Stomach smooth muscle (tissue), 2 donors: ENCODE results near the gene SCT.

ENCODE experiments used
- H3K27ac ChIP-seq: one replicate; pipeline ENCODE4 v1.7.0; 2013; ENCODE audit warnings: mild to moderate bottlenecking, low read length, inconsistent platforms
- H3K27me3 ChIP-seq, 2 donors: one replicate each; pipeline ENCODE4 v1.7.0; 2013; ENCODE audit warnings: low read length in 2 of 2; ENCODE audit not compliant: insufficient read depth in 2 of 2, control insufficient read depth in 1 of 2
- H3K36me3 ChIP-seq, 2 donors: one replicate each; pipeline ENCODE4 v1.7.0; 2013; ENCODE audit warnings: low read length in 2 of 2; ENCODE audit not compliant: control insufficient read depth in 2 of 2, insufficient read depth in 2 of 2
- H3K4me1 ChIP-seq: one replicate; pipeline ENCODE4 v1.7.0; 2013; ENCODE audit warnings: low read length; ENCODE audit not compliant: control insufficient read depth, insufficient read depth
- H3K4me3 ChIP-seq, 2 donors: one replicate each; pipeline ENCODE4 v1.7.0; 2013; ENCODE audit warnings: low read length in 2 of 2
- H3K9ac ChIP-seq, 2 donors: one replicate each; pipeline ENCODE4 v1.7.0; 2013; ENCODE audit warnings: low read length in 2 of 2, mild to moderate bottlenecking in 1 of 2
- H3K9me3 ChIP-seq, 2 donors: one replicate each; pipeline ENCODE4 v1.7.0; 2013; ENCODE audit warnings: low read length in 2 of 2; ENCODE audit not compliant: control insufficient read depth in 2 of 2
- donor health status: healthy.
- donor health status: Pancreatic carcinoma.

SCT gene

DNA sequence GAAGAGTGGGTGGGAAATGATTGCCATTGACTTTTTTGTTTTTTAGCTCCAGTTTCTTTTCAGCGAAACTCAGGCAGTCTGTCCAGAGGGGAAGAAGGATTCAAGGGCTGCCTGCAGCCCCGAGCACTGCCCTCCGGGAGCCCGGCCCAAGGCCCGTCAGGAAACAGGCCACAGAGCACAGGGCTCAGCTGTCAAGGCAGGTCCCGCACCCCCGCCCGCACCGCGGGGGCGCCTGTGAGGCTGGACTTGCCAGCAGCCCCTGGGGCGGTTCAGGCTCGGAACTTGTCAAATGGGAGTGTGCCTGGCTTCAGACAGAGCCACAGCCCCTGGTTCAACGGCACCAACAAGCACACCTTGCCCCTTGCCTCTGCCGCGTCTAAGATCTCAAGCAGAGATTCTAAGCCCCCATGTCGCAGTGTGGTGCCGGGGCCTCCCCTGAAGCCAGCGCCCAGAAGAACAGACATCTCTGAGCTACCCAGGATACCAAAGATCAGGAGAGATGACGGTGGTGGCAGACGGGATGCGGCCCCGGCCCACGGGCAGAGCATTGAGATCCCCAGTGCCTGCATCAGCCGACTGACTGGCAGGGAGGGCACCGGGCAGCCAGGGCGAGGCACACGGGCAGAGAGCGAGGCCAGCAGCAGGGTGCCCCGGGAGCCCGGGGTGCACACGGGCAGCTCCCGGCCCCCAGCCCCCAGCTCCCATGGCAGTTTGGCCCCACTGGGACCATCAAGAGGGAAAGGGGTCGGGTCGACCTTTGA is 19.8 kb downstream of the SCT start:
- H3K4me3 ChIP-seq: no peak overlapping the region
- no peak overlapping the region for H3K9ac ChIP-seq
- H3K27ac ChIP-seq: peak overlapping the region; percentile 62
- peaks cover 42 to 46% of the 10 kb centered on the region in 2 donors for H3K36me3 ChIP-seq
- H3K27me3 ChIP-seq: no peaks in the 10 kb centered on the region
- no peaks in the 10 kb centered on the region for H3K9me3 ChIP-seq
- peaks cover 9% of the 10 kb centered on the region for H3K4me1 ChIP-seq

GRCh38 chr11:606245-606644 is 20.7 kb downstream of the SCT start:
- H3K4me3 ChIP-seq: no peak overlapping the region
- peak overlapping the region; percentile 62 for H3K27ac ChIP-seq
- H3K9me3 ChIP-seq: no peaks in the 10 kb centered on the region
- peaks cover 46 to 52% of the 10 kb centered on the region in 2 donors for H3K36me3 ChIP-seq
- H3K9ac ChIP-seq: no peak overlapping the region
- H3K27me3 ChIP-seq: no peaks in the 10 kb centered on the region
- peaks cover 9% of the 10 kb centered on the region for H3K4me1 ChIP-seq

DNA sequence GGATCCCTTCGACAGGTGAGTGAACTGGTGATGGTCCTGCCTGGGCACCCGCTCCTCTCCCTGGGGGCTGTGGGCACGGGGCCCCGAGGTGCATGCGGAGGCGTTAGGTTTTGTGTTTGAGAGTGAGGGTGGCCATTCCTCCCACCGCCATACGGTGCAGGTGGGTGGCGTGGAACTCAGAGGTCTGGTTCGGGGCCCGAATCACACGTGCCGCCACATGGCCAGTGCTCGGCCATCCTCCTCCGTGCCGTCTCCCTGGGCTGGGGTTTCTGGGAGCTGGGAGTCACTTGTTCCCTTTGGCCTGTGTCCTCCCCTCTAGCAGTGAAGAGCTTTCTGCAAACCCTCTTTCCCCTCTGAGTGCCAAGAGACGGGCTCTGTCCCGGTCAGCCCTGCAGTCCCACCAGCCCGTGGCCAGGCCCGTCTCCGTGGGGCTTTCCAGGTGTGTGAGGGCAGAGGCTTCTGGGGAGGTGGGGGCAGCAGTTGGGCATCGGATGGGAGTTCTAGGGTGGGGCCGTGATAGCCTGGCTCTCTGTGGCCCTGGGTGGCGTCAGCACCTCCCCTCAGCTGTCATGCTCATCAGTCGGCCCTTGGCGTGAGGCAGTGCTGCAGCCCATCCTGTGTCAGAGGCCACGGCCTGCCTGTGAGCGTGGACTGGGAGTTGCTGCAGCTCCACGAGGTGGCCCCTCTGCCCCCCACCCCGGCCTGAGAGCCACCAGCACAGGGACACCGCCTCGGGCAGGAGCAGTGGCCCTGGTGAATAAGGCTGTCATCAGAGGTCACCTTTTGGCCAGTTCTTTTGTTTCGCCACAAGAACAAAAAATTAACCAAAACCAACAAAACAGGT is 21.5 kb downstream of the SCT start:
- Histone ChIP-seq H3K27ac (no peak overlapping the region), H3K9me3 (no peaks in the 10 kb centered on the region), H3K36me3 (peaks cover 39 to 50% of the 10 kb centered on the region in 2 donors), H3K4me1 (peaks cover 9% of the 10 kb centered on the region), H3K4me3 (no peak overlapping the region), H3K9ac (no peak overlapping the region), H3K27me3 (no peaks in the 10 kb centered on the region)

DNA sequence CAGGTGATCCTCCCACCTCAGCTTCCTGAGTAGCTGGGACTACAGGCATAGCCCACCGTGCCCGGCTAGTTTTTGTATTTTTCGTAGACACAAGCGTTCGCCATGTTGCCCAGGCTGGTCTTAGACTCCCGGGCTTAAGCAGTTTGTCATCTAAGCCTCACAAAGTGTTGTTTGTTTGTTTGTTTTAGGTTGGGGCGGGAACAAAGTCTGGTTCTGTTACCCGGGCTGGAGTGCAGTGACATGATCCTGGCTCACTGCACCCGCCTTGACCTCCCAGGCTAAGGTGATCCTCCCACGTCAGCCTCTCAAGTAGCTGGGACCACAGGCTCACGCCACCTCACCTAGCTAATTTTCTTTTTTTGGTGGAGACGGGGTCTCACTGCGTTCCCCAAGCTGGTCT is 23.8 kb downstream of the SCT start:
- Histone ChIP-seq H3K4me3 (no peak overlapping the region), H3K27me3 (no peaks in the 10 kb centered on the region), H3K36me3 (peaks cover 43 to 61% of the 10 kb centered on the region in 2 donors), H3K27ac (no peak overlapping the region), H3K9me3 (no peaks in the 10 kb centered on the region), H3K4me1 (peaks cover 9% of the 10 kb centered on the region), H3K9ac (no peak overlapping the region)

DNA sequence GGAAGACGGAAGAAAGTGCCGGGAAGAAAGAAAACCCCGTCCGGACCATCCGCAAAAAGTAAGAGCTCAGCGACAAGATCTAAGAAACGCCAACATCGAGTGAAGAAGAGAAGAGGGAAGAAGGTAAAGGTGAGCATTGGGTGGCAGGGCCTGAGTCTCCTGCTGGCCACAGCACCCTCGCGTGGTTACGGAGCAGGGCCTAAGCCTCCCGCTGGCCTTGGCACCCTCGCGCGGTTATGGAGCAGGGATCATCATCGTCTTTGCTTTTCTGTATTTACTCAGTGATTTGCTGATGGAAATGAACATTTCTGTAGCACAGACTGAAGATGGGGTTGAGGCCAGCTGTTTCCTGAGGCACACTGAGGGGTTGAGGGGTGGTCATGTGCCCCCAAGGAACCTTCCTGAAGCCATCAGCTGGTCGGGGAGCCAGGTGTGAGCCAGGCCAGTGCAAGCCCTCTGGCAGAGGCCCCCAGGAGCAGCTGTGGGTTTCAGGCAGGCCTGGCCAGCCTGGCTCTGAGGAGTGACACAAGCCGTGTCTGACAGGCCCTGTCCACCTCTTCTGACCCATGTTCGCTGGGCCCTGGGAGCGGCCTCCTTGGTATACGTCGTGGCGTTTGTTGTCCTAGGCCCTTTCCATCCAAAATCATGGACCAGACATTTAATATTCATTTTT is 25.3 kb downstream of the SCT start:
- H3K9me3 ChIP-seq: no peaks in the 10 kb centered on the region
- H3K4me1 ChIP-seq: peaks cover 9% of the 10 kb centered on the region
- no peak overlapping the region for H3K27ac ChIP-seq
- no peaks in the 10 kb centered on the region for H3K27me3 ChIP-seq
- H3K36me3 ChIP-seq: peaks cover 44 to 63% of the 10 kb centered on the region in 2 donors
- no peak overlapping the region for H3K4me3 ChIP-seq
- H3K9ac ChIP-seq: no peak overlapping the region

GRCh38 chr11:598005-598680 is 28.8 kb downstream of the SCT start:
- H3K4me3 ChIP-seq: no peak overlapping the region
- H3K36me3 ChIP-seq: peaks cover 48 to 62% of the 10 kb centered on the region in 2 donors
- H3K9ac ChIP-seq: no peak overlapping the region
- H3K4me1 ChIP-seq: no peaks in the 10 kb centered on the region
- no peak overlapping the region for H3K27ac ChIP-seq
- no peaks in the 10 kb centered on the region for H3K27me3 ChIP-seq
- H3K9me3 ChIP-seq: no peaks in the 10 kb centered on the region

DNA sequence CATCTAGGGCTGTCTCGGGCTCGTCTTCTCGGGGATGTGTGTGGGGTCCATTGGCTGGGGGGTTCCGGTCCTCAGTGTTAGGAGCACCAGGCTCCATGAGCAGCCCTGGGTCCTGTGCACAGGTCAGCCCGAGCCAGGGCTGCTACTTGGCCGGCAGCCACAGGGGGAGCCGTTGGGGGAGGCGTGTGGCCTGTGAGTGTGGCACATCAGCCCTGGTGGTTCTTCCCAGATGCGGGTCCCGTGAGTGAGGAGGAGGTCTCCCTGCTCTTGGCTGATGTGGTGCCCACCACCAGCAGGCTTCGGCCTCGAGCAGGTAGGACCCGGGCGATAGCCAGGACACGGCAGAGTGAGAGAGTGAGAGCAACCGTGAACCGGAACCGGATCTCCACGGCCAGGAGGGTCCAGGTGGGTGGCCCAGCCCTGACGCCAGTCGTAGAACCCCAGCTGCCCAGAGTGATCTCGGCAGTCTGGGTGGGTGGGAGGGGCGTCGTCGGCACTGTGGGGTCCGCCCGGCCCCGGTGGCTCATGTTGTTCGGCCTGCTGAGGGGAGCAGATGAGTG is 29.7 kb downstream of the SCT start:
- no peak overlapping the region for H3K9ac ChIP-seq

DNA sequence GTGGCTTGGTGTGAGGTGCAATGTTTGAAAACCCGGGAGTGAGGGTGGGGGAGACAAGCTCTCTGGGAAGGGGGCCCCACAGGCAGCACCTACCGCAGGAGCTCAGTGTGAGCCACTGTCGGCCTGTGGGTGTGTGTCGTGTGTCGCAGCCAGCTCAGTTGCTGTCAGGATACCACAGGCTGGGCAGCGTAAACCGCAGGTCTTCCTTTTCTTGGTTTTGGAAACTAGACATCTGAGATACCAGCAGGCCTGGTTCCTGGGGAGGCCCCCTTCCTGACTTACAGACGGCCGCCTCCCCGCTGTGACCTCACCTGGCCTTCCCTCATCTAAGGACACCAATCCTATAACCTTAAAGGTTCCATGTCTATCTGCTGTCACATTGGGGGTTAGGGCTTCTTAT is 30.6 kb downstream of the SCT start:
- H3K4me1 ChIP-seq: no peaks in the 10 kb centered on the region
- H3K36me3 ChIP-seq: peaks cover 54 to 60% of the 10 kb centered on the region in 2 donors
- no peak overlapping the region for H3K9ac ChIP-seq
- H3K27ac ChIP-seq: no peak overlapping the region
- H3K27me3 ChIP-seq: no peaks in the 10 kb centered on the region
- no peaks in the 10 kb centered on the region for H3K9me3 ChIP-seq
- H3K4me3 ChIP-seq: no peak overlapping the region

More for the DNA sequence above, 29.7 kb downstream of the SCT start:
- Histone ChIP-seq H3K27me3 (no peaks in the 10 kb centered on the region), H3K9me3 (no peaks in the 10 kb centered on the region), H3K4me1 (no peaks in the 10 kb centered on the region), H3K36me3 (peaks cover 56 to 65% of the 10 kb centered on the region in 2 donors), H3K4me3 (no peak overlapping the region), H3K27ac (no peak overlapping the region)

DNA sequence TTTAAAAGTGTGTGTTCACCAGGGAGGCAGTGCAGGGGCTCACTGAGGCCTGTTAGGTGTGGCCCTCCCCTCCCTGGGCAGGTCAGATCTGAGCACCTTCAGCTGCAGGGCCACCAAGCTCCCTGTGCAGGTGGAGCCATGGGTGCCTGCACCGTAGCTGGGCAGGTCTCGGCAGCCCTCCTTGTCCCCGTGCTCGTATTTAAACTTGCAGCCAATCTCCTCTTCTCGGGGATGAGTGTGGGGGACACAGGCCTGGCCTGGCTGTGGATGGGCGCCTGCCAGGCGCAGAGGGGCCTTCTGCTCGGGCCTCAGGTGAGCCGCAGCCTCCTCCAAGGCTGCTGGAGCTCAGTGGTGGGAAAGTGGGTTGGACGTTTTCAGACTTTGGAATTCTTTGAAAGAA is 31.6 kb downstream of the SCT start:
- no peak overlapping the region for H3K9ac ChIP-seq
- H3K27me3 ChIP-seq: no peaks in the 10 kb centered on the region
- H3K36me3 ChIP-seq: peaks cover 57 to 59% of the 10 kb centered on the region in 2 donors
- no peak overlapping the region for H3K27ac ChIP-seq
- no peak overlapping the region for H3K4me3 ChIP-seq
- H3K9me3 ChIP-seq: no peaks in the 10 kb centered on the region
- H3K4me1 ChIP-seq: no peaks in the 10 kb centered on the region

DNA sequence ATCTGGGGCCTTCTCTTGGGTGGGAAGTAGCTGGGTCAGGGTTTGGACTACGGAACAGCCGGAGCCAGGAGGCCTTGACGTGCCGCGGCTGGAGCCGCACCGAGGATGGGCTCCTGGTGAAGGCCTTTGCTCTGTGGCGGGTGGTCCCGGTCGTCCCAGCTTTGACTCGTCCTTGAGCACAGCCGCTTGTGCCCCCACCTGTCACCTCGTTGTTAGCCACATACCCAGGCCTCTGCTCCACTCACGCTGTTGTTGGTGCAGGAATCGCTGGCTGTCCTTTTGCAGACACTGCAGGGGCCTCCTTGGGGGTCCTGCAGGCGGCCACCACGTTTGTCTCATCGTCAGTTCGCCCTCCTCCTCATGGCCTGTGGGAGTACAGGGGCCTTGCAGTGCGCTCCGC is 33.6 kb downstream of the SCT start:
- Histone ChIP-seq H3K4me1 (no peaks in the 10 kb centered on the region), H3K27ac (no peak overlapping the region), H3K27me3 (no peaks in the 10 kb centered on the region), H3K4me3 (no peak overlapping the region), H3K9ac (no peak overlapping the region), H3K36me3 (peaks cover 55 to 61% of the 10 kb centered on the region in 2 donors), H3K9me3 (no peaks in the 10 kb centered on the region)
